MV-4-11 (cell line): Measurements from ENCODE around the gene FA2H.
"Not testable (repeated sequence)": the region's sequence is repeated elsewhere in the genome, so short reads cannot be mapped to it uniquely, and the experiment has no call there.

Experiments
- DNase-seq: peaks from one replicate; lab custom pipeline; 2025; lab: John Stamatoyannopoulos, UW

Gene FA2H

GRCh38 chr16:74774223-74775139 lies at the start of gene FA2H:
Gene FA2H (minus strand): TSS chr16:74774820. CDS start chr16:74774755, 65 bp downstream.
- DNase-seq, result peak; percentile 47

GRCh38 chr16:74817851-74818250 lies 43.2 kb upstream of the FA2H start:
- DNase-seq, result no peak

GRCh38 chr16:74813109-74813641 lies 38.6 kb upstream of the FA2H start:
- peak; percentile 52 for DNase-seq

GRCh38 chr16:74811911-74812310 lies 37.3 kb upstream of the FA2H start:
- DNase-seq, result no peak

- DNase-seq, result not testable (repeated sequence)
Measured at GRCh38 chr16:74811216-74811615, 36.6 kb upstream of the FA2H start.

- no peak for DNase-seq
Measured at GRCh38 chr16:74807052-74807646, 32.5 kb upstream of the FA2H start.

GRCh38 chr16:74800216-74800871 lies 25.7 kb upstream of the FA2H start:
- no peak for DNase-seq

GRCh38 chr16:74797414-74797813 lies 22.8 kb upstream of the FA2H start:
- no peak for DNase-seq

GRCh38 chr16:74795104-74795503 lies 20.5 kb upstream of the FA2H start:
- no peak for DNase-seq

- no peak for DNase-seq
Measured at GRCh38 chr16:74794668-74795067, 20.0 kb upstream of the FA2H start.

- no peak for DNase-seq
Measured at GRCh38 chr16:74793571-74793970, 19.0 kb upstream of the FA2H start.

GRCh38 chr16:74792225-74792624 lies 17.6 kb upstream of the FA2H start:
- DNase-seq, result no peak

- not testable (repeated sequence) for DNase-seq
Measured at GRCh38 chr16:74791749-74792148, 17.1 kb upstream of the FA2H start.

- DNase-seq, result no peak
Measured at GRCh38 chr16:74788108-74788507, 13.5 kb upstream of the FA2H start.

GRCh38 chr16:74785031-74785430 lies 10.4 kb upstream of the FA2H start:
- no peak for DNase-seq

- DNase-seq, result no peak
Measured at GRCh38 chr16:74778646-74779045, 4.0 kb upstream of the FA2H start.

GRCh38 chr16:74776926-74777325 lies 2.3 kb upstream of the FA2H start:
- no peak for DNase-seq

- DNase-seq, result no peak
Measured at GRCh38 chr16:74775255-74775654, 635 bp upstream of the FA2H start.

GRCh38 chr16:74773446-74774222 lies 986 bp downstream of the FA2H start:
- no peak for DNase-seq

GRCh38 chr16:74771656-74772315 lies 2.8 kb downstream of the FA2H start:
- peak; percentile 61 for DNase-seq

GRCh38 chr16:74770831-74771526 lies 3.6 kb downstream of the FA2H start:
- no peak for DNase-seq
